K562 (cell line): ENCODE results near the gene OOEP. TPM values are rescaled to one million over a fixed set of nuclear protein-coding genes. Genes with fewer than 3 reads are reported as not detected.

Source experiments
- ATAC-seq: fragments of 200-7000 bp; cut with Tn5 transposase; 3 replicates; pipeline ENCODE4 v1.9.1; 2020; ENCODE audit warnings: moderate library complexity
- BruUV-seq: library from RNA; stranded (reverse); fragments of 400-500 nt; replicated peaks from 2 replicates; lab custom pipeline; 2021; lab: Mats Ljungman, UMichigan
- CTCF ChIA-PET: fragments of 300-600 bp; formaldehyde crosslinking; extraction: SDS; loops from one replicate; lab custom pipeline; 2021; ENCODE audit warnings: low intra/inter-chr PET ratio; lab: Yijun Ruan, JAX
- POLR2A ChIA-PET: fragments of 300-600, 350-650 bp; sonication (Branson Sonifier 250); formaldehyde crosslinking; extraction: SDS; loops from one replicate; lab custom pipeline; 2021; ENCODE audit warnings: antibody characterized with exemption, inconsistent platforms; lab: Yijun Ruan, JAX
- DNase-seq, 4 experiments: peaks; one replicate each; pipeline versions ENCODE4 v3.0.0 to v3.0.0-alpha.2; 2011 to 2018; ENCODE audit warnings: low spot score in 3 of 4, mixed read lengths in 3 of 4; ENCODE audit errors: extremely low read depth in 1 of 4
- FAIRE-seq: peaks from 2 replicates; lab custom pipeline; 2011; peaks lifted over from hg19 to GRCh38; lab: Jason Lieb, UNC
- H2AFZ ChIP-seq: 2 replicates; pipeline ENCODE4 v1.6.0; 2011; ENCODE audit warnings: low read depth, low read length, control low read depth, inconsistent platforms
- H3K27ac ChIP-seq: fragments of 200-600 bp; 3 replicates; pipeline ENCODE4 v1.8.0; 2011; ENCODE audit warnings: low read depth, mild to moderate bottlenecking, control low read depth, inconsistent platforms, low read length, moderate library complexity, mixed read lengths; ENCODE audit errors: extremely low read depth
- H3K27me3 ChIP-seq, 2 experiments: fragments of 300-600 bp in 1 of 2; 2 replicates in 1 of 2; 3 replicates in 1 of 2; pipeline versions ENCODE4 v1.6.0 to v1.8.0; 2011; ENCODE audit warnings: inconsistent platforms in 2 of 2, low read length in 2 of 2, mild to moderate bottlenecking in 1 of 2, mixed read lengths in 1 of 2, moderate library complexity in 1 of 2; ENCODE audit not compliant: control insufficient read depth in 2 of 2, insufficient read depth in 2 of 2
- H3K36me3 ChIP-seq: fragments of 300-600 bp; 3 replicates; pipeline ENCODE4 v1.8.0; 2011; ENCODE audit warnings: mild to moderate bottlenecking, low read length, inconsistent platforms; ENCODE audit not compliant: control insufficient read depth, insufficient read depth
- H3K4me1 ChIP-seq, 2 experiments: fragments of 200-600 bp in 1 of 2; replicated peaks in 1 of 2; 2 replicates in 1 of 2; 3 replicates in 1 of 2; pipeline versions ENCODE4 v1.5.1 to v1.8.0; 2011; ENCODE audit warnings: inconsistent platforms in 2 of 2, low read length in 2 of 2, mild to moderate bottlenecking in 1 of 2, mixed read lengths in 1 of 2, moderate library complexity in 1 of 2; ENCODE audit not compliant: control insufficient read depth in 2 of 2, insufficient read depth in 2 of 2
- H3K4me2 ChIP-seq: 2 replicates; pipeline ENCODE4 v1.6.1; 2011; ENCODE audit warnings: low read length, control low read depth, inconsistent platforms, mixed read lengths; ENCODE audit not compliant: insufficient read depth
- H3K4me3 ChIP-seq: fragments of 200-600 bp; sonication (generic), shearing (Covaris generic); 2 replicates; pipeline ENCODE4 v1.5.1; 2016; ENCODE audit warnings: control low read depth, inconsistent platforms
- H3K79me2 ChIP-seq: fragments of 200-600 bp; 3 replicates; pipeline ENCODE4 v1.8.0; 2011; ENCODE audit warnings: low read length, inconsistent platforms; ENCODE audit not compliant: control insufficient read depth, insufficient read depth
- H3K9ac ChIP-seq, 2 experiments: 2 replicates each; pipeline versions ENCODE4 v1.6.0 to v1.6.1; 2011; ENCODE audit warnings: low read depth in 2 of 2, low read length in 2 of 2, control low read depth in 1 of 2, inconsistent platforms in 1 of 2, mild to moderate bottlenecking in 1 of 2, mixed read lengths in 1 of 2; ENCODE audit not compliant: insufficient read depth in 1 of 2
- H3K9me1 ChIP-seq: one replicate; pipeline ENCODE4 v1.6.0; 2011; ENCODE audit warnings: inconsistent platforms, mild to moderate bottlenecking, low read length, moderate library complexity; ENCODE audit not compliant: control insufficient read depth, insufficient read depth
- H3K9me3 ChIP-seq: replicated peaks from 2 replicates; pipeline ENCODE4 v1.5.1; 2011; ENCODE audit warnings: low read depth, low read length, inconsistent platforms; ENCODE audit not compliant: control insufficient read depth, insufficient read depth
- H4K20me1 ChIP-seq: replicated peaks from 2 replicates; pipeline ENCODE4 v1.6.1; 2011; ENCODE audit warnings: low read length, inconsistent platforms, mixed read lengths; ENCODE audit not compliant: control insufficient read depth, insufficient read depth
- ADNP ChIP-seq: fragments of 200-800 bp; sonication (Bioruptor generic); IDR thresholded peaks from 2 replicates; pipeline ENCODE4 v1.6.1; 2016; ENCODE audit warnings: missing genetic modification characterization, missing compliant biosample characterization
- DDX20 ChIP-seq: fragments of 450-650 bp; IDR thresholded peaks from 2 replicates; pipeline ENCODE4 v1.6.1; 2016; ENCODE audit warnings: missing genetic modification characterization, low read depth, mild to moderate bottlenecking, missing compliant biosample characterization, moderate library complexity
- ELF2 ChIP-seq: fragments of 250-450 bp; sonication (Bioruptor Pico); IDR thresholded peaks from 2 replicates; pipeline ENCODE4 v1.5.0; 2021; ENCODE audit warnings: mild to moderate bottlenecking
- ESRRA ChIP-seq: fragments of 450-650 bp; IDR thresholded peaks from 2 replicates; pipeline ENCODE4 v1.6.1; 2014; ENCODE audit warnings: low read depth, mild to moderate bottlenecking, moderate library complexity, borderline replicate concordance
- ESRRB ChIP-seq: fragments of 250-450 bp; sonication (Bioruptor Pico); IDR thresholded peaks from 2 replicates; pipeline ENCODE4 v1.5.0; 2020; ENCODE audit warnings: mild to moderate bottlenecking, moderate library complexity, borderline replicate concordance
- FOXJ3 ChIP-seq: sonication (generic); formaldehyde crosslinking; IDR thresholded peaks from 2 replicates; pipeline ENCODE4 v1.4.0; 2020; ENCODE audit warnings: mild to moderate bottlenecking, missing genetic modification reagents
- HDAC8 ChIP-seq: fragments of 450-650 bp; IDR thresholded peaks from 2 replicates; pipeline ENCODE4 v1.6.1; 2016; ENCODE audit warnings: mild to moderate bottlenecking, missing genetic modification characterization, moderate library complexity, missing compliant biosample characterization
- HSF4 ChIP-seq: fragments of 250-450 bp; sonication (Bioruptor Pico); IDR thresholded peaks from 2 replicates; pipeline ENCODE4 v2.1.2; 2022; ENCODE audit warnings: mild to moderate bottlenecking, moderate library complexity, borderline replicate concordance
- RBM39 ChIP-seq: fragments of 200-400 bp; formaldehyde crosslinking; optimal IDR thresholded peaks from 2 replicates; pipeline ENCODE3; 2018; ENCODE audit warnings: low read depth, low read length
- SAFB2 ChIP-seq: fragments of 200-400 bp; formaldehyde crosslinking; IDR thresholded peaks from 2 replicates; pipeline ENCODE4 v1.6.1; 2018; ENCODE audit warnings: borderline replicate concordance, low read length, low read depth, moderate library complexity; ENCODE audit not compliant: severe bottlenecking
- SLC30A9 ChIP-seq: fragments of 250-450 bp; sonication (Bioruptor Pico); IDR thresholded peaks from 2 replicates; pipeline ENCODE4 v1.8.0; 2022; ENCODE audit warnings: mild to moderate bottlenecking, moderate library complexity
- SNIP1 ChIP-seq: fragments of 450-650 bp; IDR thresholded peaks from 2 replicates; pipeline ENCODE4 v1.7.1; 2017; ENCODE audit warnings: low read depth, mild to moderate bottlenecking
- ZNF133 ChIP-seq: fragments of 250-450 bp; sonication (Bioruptor Pico); IDR thresholded peaks from 2 replicates; pipeline ENCODE4 v1.4.0; 2020; ENCODE audit warnings: mild to moderate bottlenecking
- WGBS: fragments of 100-300 bp; shearing (Covaris generic); methylation state at CpG from one replicate; pipeline ENCODE4 v1.1.6; 2016; ENCODE audit warnings: low coverage, mixed read lengths; ENCODE audit not compliant: insufficient coverage; ENCODE audit errors: missing lambda C conversion rate; 5-methylcytosine and 5-hydroxymethylcytosine counted together
- in situ Hi-C: fragments of 300-500 bp; cut with MboI; formaldehyde crosslinking; loops from 4 replicates; pipeline ENCODE4 v1.15.0; 2018; ENCODE audit warnings: inconsistent platforms, mixed read lengths
- intact Hi-C: fragments of 100-400 bp; cut with micrococcal nuclease; formaldehyde crosslinking; loops from 2 replicates; pipeline ENCODE4 v1.14.2; 2022
- polyA plus RNA-seq, 8 experiments: library from polyadenylated mRNA; depleted of rRNA in 4 of 8; stranded (reverse) in 5 of 8; unstranded in 3 of 8; fragments of >200 nt; fragmentation: Nextera tagmentation in 2 of 8; fragmentation: Illumina TruSeq in 1 of 8; extraction: Ambion mirVana in 2 of 8; extraction: Trizol in 1 of 8; gene quantifications; 2 replicates each; pipeline versions ENCODE4 v1.2.1 to v1.2.3, GENCODE V29; 2011 to 2014; ENCODE audit warnings: inconsistent platforms in 1 of 8, missing spikeins in 1 of 8
- total RNA-seq, 7 experiments: library from RNA; depleted of rRNA in 6 of 7; stranded (reverse); fragments of >200 nt in 6 of 7; fragmentation: Illumina TruSeq in 2 of 7; extraction: Trizol in 2 of 7; gene quantifications; 2 replicates each; pipeline versions ENCODE4 v1.2.1 to v1.2.3, GENCODE V29; 2011 to 2021; ENCODE audit warnings: low replicate concordance in 1 of 7
- TF ChIP-seq, protein P1 (sequence below): fragments of 250-450 bp; sonication (Bioruptor Pico); IDR thresholded peaks from 2 replicates; pipeline ENCODE4 v1.4.0; 2020; ENCODE audit warnings: mild to moderate bottlenecking
- TF ChIP-seq, protein P2 (sequence below): fragments of 450-650 bp; formaldehyde crosslinking; conservative IDR thresholded peaks from 2 replicates; pipeline ENCODE4 v1.4.0; 2022; ENCODE audit warnings: mild to moderate bottlenecking, missing genetic modification characterization
- TF ChIP-seq, protein P3 (sequence below): fragments of 250-450 bp; sonication (Bioruptor Pico); IDR thresholded peaks from 2 replicates; pipeline ENCODE4 v1.8.0; 2022; ENCODE audit warnings: inconsistent platforms

The OOEP gene
- total and polyA plus RNA-seq, 9 of the 15 experiments (the other 6 are each of a cell fraction or from before 2014, with no cell fraction given): not detected

DNA sequence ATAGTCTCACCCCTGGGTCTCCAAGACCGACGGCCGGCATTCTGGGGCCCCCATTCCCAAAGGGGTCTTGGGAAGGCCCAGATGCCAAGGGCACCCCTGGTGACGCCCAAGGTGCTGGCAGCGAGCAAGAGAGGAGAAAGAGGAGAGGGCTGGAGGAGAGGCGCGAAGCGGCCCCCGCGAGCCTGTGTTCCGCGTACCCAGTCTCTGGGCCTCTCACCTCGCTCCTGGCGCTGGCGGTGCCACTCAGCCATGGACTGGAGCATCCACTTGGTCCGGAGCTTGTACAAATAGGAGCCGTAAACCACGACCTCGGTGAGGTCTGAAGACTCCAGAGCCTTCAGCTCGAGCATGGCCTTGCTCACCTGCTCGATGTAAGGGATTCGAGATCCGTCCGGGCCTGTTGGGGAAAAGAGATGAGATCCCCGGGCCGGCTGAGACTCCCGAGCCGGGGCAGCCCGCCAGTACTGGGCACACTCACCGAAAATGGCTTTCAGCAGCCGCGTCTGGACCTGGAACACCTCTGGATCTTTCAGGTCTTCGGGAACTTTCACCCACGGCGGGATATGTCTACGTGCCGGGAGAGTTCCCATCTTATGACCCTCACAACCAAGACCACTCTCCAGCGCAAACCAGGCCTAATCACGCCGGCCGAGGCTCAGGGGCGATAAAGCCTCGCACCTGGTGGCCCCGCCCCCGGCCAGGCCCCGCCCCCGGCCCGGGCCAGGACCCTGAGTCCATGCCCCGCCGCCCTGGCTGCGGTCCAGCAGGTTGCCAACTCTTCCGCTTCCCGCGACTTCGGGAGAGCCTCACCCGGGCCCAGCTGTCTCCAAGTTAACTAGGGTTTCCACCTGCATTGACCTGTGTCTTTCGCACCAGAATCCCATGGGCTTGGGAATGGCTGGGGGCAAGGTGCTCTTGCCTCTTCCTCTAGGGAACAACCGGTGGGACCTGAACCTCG lies 15.8 kb downstream of the OOEP start, which contains the start of gene DPPA5:
Gene DPPA5 (minus strand): TSS at position 641 of the 958 bp plus-strand sequence. CDS start 51 bp downstream, at position 590.
- Histone ChIP-seq H3K79me2 (no peaks in the 10 kb centered on the region), H3K27ac (no peak within 1 kb of the TSS), H3K9me1 (no peaks in the 10 kb centered on the region), H3K9ac (no peak within 1 kb of the TSS), H3K4me3 (no peak within 1 kb of the TSS), H3K36me3 (no peaks in the 10 kb centered on the region), H3K9me3 (no peaks in the 10 kb centered on the region), H2AFZ (no peak within 1 kb of the TSS), H3K4me2 (no peak within 1 kb of the TSS), H4K20me1 (no peaks in the 10 kb centered on the region), H3K27me3 (peaks cover 21 to 30% of the 10 kb centered on the region in 2 experiments), H3K4me1 (peaks cover 0 to 12% of the 10 kb centered on the region in 2 experiments; a peak in 2 of 5 replicates)
- no TSS peak for BruUV-seq
- 45% methylated on average over 49 of the region's 59 CpGs for WGBS
- in situ Hi-C loops (no loop called here), intact Hi-C loops (no loop called here)
- TF ChIP-seq, protein P1, sequence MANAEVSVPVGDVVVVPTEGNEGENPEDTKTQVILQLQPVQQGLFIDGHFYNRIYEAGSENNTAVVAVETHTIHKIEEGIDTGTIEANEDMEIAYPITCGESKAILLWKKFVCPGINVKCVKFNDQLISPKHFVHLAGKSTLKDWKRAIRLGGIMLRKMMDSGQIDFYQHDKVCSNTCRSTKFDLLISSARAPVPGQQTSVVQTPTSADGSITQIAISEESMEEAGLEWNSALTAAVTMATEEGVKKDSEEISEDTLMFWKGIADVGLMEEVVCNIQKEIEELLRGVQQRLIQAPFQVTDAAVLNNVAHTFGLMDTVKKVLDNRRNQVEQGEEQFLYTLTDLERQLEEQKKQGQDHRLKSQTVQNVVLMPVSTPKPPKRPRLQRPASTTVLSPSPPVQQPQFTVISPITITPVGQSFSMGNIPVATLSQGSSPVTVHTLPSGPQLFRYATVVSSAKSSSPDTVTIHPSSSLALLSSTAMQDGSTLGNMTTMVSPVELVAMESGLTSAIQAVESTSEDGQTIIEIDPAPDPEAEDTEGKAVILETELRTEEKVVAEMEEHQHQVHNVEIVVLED (CRISPR knock-in tag): no peak
- no peak for TF ChIP-seq FOXJ3 (CRISPR knock-in tag)
- TF ChIP-seq HDAC8 (tag): no peak
- TF ChIP-seq ADNP (tag): no peak
- TF ChIP-seq SAFB2: no peak
- no peak for TF ChIP-seq RBM39
- TF ChIP-seq HSF4 (CRISPR knock-in tag): no peak
- TF ChIP-seq ELF2 (CRISPR knock-in tag): no peak
- TF ChIP-seq, protein P2, sequence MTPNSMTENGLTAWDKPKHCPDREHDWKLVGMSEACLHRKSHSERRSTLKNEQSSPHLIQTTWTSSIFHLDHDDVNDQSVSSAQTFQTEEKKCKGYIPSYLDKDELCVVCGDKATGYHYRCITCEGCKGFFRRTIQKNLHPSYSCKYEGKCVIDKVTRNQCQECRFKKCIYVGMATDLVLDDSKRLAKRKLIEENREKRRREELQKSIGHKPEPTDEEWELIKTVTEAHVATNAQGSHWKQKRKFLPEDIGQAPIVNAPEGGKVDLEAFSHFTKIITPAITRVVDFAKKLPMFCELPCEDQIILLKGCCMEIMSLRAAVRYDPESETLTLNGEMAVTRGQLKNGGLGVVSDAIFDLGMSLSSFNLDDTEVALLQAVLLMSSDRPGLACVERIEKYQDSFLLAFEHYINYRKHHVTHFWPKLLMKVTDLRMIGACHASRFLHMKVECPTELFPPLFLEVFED (CRISPR knock-in tag): no peak
- no peak for TF ChIP-seq ESRRB (CRISPR knock-in tag)
- no peak for TF ChIP-seq SLC30A9 (CRISPR knock-in tag)
- TF ChIP-seq DDX20 (tag): no peak
- TF ChIP-seq ESRRA: no peak
- TF ChIP-seq SNIP1: no peak
- no peak for TF ChIP-seq ZNF133 (CRISPR knock-in tag)
- TF ChIP-seq, protein P3, sequence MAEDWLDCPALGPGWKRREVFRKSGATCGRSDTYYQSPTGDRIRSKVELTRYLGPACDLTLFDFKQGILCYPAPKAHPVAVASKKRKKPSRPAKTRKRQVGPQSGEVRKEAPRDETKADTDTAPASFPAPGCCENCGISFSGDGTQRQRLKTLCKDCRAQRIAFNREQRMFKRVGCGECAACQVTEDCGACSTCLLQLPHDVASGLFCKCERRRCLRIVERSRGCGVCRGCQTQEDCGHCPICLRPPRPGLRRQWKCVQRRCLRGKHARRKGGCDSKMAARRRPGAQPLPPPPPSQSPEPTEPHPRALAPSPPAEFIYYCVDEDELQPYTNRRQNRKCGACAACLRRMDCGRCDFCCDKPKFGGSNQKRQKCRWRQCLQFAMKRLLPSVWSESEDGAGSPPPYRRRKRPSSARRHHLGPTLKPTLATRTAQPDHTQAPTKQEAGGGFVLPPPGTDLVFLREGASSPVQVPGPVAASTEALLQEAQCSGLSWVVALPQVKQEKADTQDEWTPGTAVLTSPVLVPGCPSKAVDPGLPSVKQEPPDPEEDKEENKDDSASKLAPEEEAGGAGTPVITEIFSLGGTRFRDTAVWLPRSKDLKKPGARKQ (CRISPR knock-in tag): no peak
- POLR2A ChIA-PET: no interaction called here
- FAIRE-seq (no peak), ATAC-seq (no peak), DNase-seq (no peak)
- CTCF ChIA-PET: no interaction called here
